Measurements from ENCODE around the gene BARD1.
"Not testable (repeated sequence)": the region's sequence is repeated elsewhere in the genome, so short reads cannot be mapped to it uniquely, and the experiment has no call there.

BARD1 gene

GRCh38 chr2:214807653-214808052 lies 1.8 kb downstream of the BARD1 start:
- Mint-ChIP-seq H3K36me3 (ENCODE audit: low read depth) (peaks cover 21% of the 10 kb centered on the region), H3K27ac (peak overlapping the region; percentile 93 to 95 (median 94)), H3K4me3 (peak overlapping the region; percentile 95 to 97 (median 96)), H3K27me3 (ENCODE audit: low read depth) (no peaks in the 10 kb centered on the region), H3K9me3 (no peaks in the 10 kb centered on the region), H3K4me1 (peaks cover 29% of the 10 kb centered on the region)
- no peak for TF ChIP-seq CTCF (IDR thresholded peaks at IDR 0.05; ENCODE audit: unreplicated experiment in 3 of 3)

GRCh38 chr2:214801768-214802397 lies 7.6 kb downstream of the BARD1 start:
- no peak for TF ChIP-seq CTCF (IDR thresholded peaks at IDR 0.05; ENCODE audit: unreplicated experiment in 3 of 3)
- peaks cover 14% of the 10 kb centered on the region for H3K4me1 Mint-ChIP-seq
- H3K27me3 Mint-ChIP-seq (ENCODE audit: low read depth), result no peaks in the 10 kb centered on the region
- peaks cover 43% of the 10 kb centered on the region for H3K36me3 Mint-ChIP-seq (ENCODE audit: low read depth)
- no peak overlapping the region for H3K4me3 Mint-ChIP-seq
- H3K9me3 Mint-ChIP-seq, result peaks cover 3% of the 10 kb centered on the region
- no peak overlapping the region for H3K27ac Mint-ChIP-seq

GRCh38 chr2:214801068-214801467 lies 8.4 kb downstream of the BARD1 start:
- Mint-ChIP-seq H3K4me1 (peaks cover 10% of the 10 kb centered on the region), H3K27ac (no peak overlapping the region), H3K36me3 (ENCODE audit: low read depth) (peaks cover 47% of the 10 kb centered on the region), H3K9me3 (peaks cover 3% of the 10 kb centered on the region), H3K27me3 (ENCODE audit: low read depth) (no peaks in the 10 kb centered on the region), H3K4me3 (no peak overlapping the region)
- TF ChIP-seq CTCF (IDR thresholded peaks at IDR 0.05; ENCODE audit: unreplicated experiment in 3 of 3), result no peak

- no peaks in the 10 kb centered on the region for H3K27me3 Mint-ChIP-seq (ENCODE audit: low read depth)
- H3K27ac Mint-ChIP-seq, result no peak overlapping the region
- peaks cover 7% of the 10 kb centered on the region for H3K9me3 Mint-ChIP-seq
- peaks cover under 1% of the 10 kb centered on the region for H3K4me1 Mint-ChIP-seq
- H3K4me3 Mint-ChIP-seq, result no peak overlapping the region
- TF ChIP-seq CTCF (IDR thresholded peaks at IDR 0.05; ENCODE audit: unreplicated experiment in 3 of 3), result no peak
- H3K36me3 Mint-ChIP-seq (ENCODE audit: low read depth), result peaks cover 50% of the 10 kb centered on the region
Observed at GRCh38 chr2:214800180-214800579, 9.3 kb downstream of the BARD1 start.

GRCh38 chr2:214796911-214797310 lies 12.6 kb downstream of the BARD1 start:
- no peak overlapping the region for H3K4me3 Mint-ChIP-seq

GRCh38 chr2:214783181-214783580 lies 26.3 kb downstream of the BARD1 start:
- H3K27ac Mint-ChIP-seq; H3K4me3 Mint-ChIP-seq; H3K4me1 Mint-ChIP-seq; H3K27me3 Mint-ChIP-seq (ENCODE audit: low read depth): not testable (repeated sequence)
- Mint-ChIP-seq H3K36me3 (ENCODE audit: low read depth) (peaks cover 72% of the 10 kb centered on the region), H3K9me3 (peaks cover 31% of the 10 kb centered on the region)

More at GRCh38 chr2:214796911-214797310, 12.6 kb downstream of the BARD1 start:
- H3K27ac Mint-ChIP-seq, result no peak overlapping the region
- peaks cover 58% of the 10 kb centered on the region for H3K36me3 Mint-ChIP-seq (ENCODE audit: low read depth)
- H3K9me3 Mint-ChIP-seq, result peaks cover 16% of the 10 kb centered on the region
- no peaks in the 10 kb centered on the region for H3K27me3 Mint-ChIP-seq (ENCODE audit: low read depth)
- no peaks in the 10 kb centered on the region for H3K4me1 Mint-ChIP-seq
- TF ChIP-seq CTCF (IDR thresholded peaks at IDR 0.05; ENCODE audit: unreplicated experiment in 3 of 3), result no peak
